Liver (tissue), 3 donors: ENCODE results near the gene TBC1D16.

Experiments used
- CTCF ChIP-seq: fragments of 150-350 bp; IDR thresholded peaks from 2 replicates; pipeline ENCODE4 v1.5.1; 2017; ENCODE audit warnings: improper control_type of control experiment, low read depth, low read length; ENCODE audit not compliant: missing input control
- FOXA1 ChIP-seq: IDR thresholded peaks from 2 replicates; pipeline ENCODE4 v1.6.1; 2016; ENCODE audit warnings: antibody characterized with exemption
- TF ChIP-seq, protein P1 (sequence below): IDR thresholded peaks from 2 replicates; pipeline ENCODE4 v1.6.1; 2016; ENCODE audit warnings: antibody characterized with exemption
- donor health status: healthy.
- donor health status: healthy.

- TF ChIP-seq FOXA1 (no peak), CTCF (no peak)
- TF ChIP-seq, protein P1, sequence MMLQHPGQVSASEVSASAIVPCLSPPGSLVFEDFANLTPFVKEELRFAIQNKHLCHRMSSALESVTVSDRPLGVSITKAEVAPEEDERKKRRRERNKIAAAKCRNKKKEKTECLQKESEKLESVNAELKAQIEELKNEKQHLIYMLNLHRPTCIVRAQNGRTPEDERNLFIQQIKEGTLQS, result no peak
Observed at GRCh38 chr17:79959042-79959441, 76.6 kb downstream of the TBC1D16 start.
